Mesodermal cell (in vitro differentiated cells): ENCODE results near the gene SLC30A4.
A peak's percentile ranks its signal among the peaks of the same experiment; 100 is the strongest.

Experiments
- H3K27ac ChIP-seq: 2 replicates; pipeline ENCODE4 v1.7.0; 2013; ENCODE audit warnings: mild to moderate bottlenecking, low read depth, low read length, moderate library complexity; ENCODE audit not compliant: severe bottlenecking
- H3K36me3 ChIP-seq: 2 replicates; pipeline ENCODE4 v1.7.1; 2013; ENCODE audit warnings: mild to moderate bottlenecking, low read length, moderate library complexity; ENCODE audit not compliant: control insufficient read depth, insufficient read depth
- H3K4me1 ChIP-seq: one replicate; pipeline ENCODE4 v1.7.1; 2013; ENCODE audit warnings: mild to moderate bottlenecking, low read length; ENCODE audit not compliant: insufficient read depth, control insufficient read depth, poor library complexity, severe bottlenecking
- H3K4me3 ChIP-seq: 2 replicates; pipeline ENCODE4 v1.7.0; 2013; ENCODE audit warnings: low read length, control low read depth, mild to moderate bottlenecking; ENCODE audit not compliant: insufficient read depth, poor library complexity, severe bottlenecking; ENCODE audit errors: extremely low read depth
- H3K9me3 ChIP-seq: 2 replicates; pipeline ENCODE4 v1.7.1; 2013; ENCODE audit warnings: mild to moderate bottlenecking, low read length, moderate library complexity; ENCODE audit not compliant: control insufficient read depth
- WGBS, 2 experiments: methylation state at CpG; one replicate each; pipeline ENCODE4 v1.1.5; 2013; ENCODE audit warnings: missing lambda C conversion rate in 2 of 2; ENCODE audit not compliant: insufficient coverage in 2 of 2; 5-methylcytosine and 5-hydroxymethylcytosine counted together

The SLC30A4 gene

DNA sequence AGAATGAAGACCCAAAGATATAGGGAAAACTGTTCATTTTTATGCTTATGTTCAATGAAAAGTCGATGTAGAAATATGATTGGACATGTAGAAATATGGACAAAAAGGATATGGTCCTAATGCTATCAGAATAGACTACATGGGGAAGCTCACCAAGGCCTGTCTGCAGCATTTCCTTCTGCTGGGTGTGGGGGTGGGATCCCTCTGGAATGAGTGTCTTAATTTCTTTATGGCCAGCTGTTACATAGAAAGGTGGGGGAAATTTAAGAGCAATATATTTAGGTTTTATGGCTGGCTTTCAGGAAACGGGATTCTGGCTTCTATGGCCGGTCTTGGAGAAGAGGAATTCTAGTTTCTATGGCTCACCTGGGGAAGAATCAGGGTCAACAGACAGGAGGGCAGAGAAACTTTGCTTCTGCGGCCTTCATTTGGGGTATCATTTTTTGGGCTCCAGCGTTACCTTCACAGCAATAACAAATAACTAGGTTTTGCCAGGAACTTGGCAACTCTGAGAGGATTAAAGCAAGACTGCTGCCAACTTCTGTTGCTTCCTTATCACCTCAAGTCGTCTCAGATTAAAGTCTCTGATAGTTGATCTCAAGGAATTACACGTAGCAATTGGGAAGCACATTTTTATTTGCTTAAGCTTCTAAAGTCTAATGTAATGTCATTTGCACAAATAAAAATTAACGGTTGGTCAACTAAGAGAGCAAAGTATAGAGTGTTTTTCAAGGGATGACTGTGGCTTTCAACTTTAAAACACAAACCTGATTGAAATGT, 87.2 kb downstream of the SLC30A4 start:
- Histone ChIP-seq H3K36me3 (no peaks in the 10 kb centered on the region), H3K4me3 (no peak overlapping the region), H3K4me1 (no peaks in the 10 kb centered on the region), H3K9me3 (no peaks in the 10 kb centered on the region), H3K27ac (no peak overlapping the region)
- WGBS, 2 experiments: 80 to 92% methylated on average over 5 to 8 of the region's 8 CpGs

DNA sequence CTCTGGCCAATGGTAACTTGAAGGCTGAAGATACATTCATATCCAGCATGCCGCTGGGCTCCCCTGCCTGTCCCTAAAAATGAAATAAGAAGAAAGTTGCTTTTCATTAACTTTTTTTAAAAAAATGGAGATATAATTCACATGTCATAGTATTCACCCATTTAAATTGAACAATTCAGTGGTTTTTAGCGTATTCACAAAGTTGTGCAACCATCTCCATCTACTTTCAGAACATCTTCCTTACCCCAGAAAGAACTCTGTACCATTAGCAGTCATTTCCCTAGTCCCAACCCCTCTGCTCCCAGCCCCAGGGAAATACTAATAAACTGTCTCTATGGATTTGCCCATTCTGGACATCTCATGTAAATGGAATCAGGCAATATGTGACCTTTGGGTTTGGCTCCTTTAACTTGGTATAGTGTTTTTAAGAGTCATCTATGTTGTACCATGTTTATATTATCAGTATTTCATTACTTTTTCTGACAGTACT, 88.4 kb downstream of the SLC30A4 start:
- Histone ChIP-seq H3K27ac (no peak overlapping the region), H3K4me1 (no peaks in the 10 kb centered on the region), H3K36me3 (no peaks in the 10 kb centered on the region), H3K9me3 (no peaks in the 10 kb centered on the region), H3K4me3 (no peak overlapping the region)
- WGBS, 2 experiments: 67 to 100% methylated on average over 1 of the region's 2 CpGs

GRCh38 chr15:45431511-45431910, 91.0 kb downstream of the SLC30A4 start:
- no peak overlapping the region for H3K4me3 ChIP-seq
- no peaks in the 10 kb centered on the region for H3K4me1 ChIP-seq
- 40 to 89% methylated on average over 1 of the region's 2 CpGs for WGBS, 2 experiments
- H3K27ac ChIP-seq: no peak overlapping the region
- H3K36me3 ChIP-seq: no peaks in the 10 kb centered on the region
- no peaks in the 10 kb centered on the region for H3K9me3 ChIP-seq

- Histone ChIP-seq H3K4me1 (no peaks in the 10 kb centered on the region), H3K27ac (no peak overlapping the region), H3K4me3 (peak overlapping the region; percentile 25), H3K9me3 (no peaks in the 10 kb centered on the region), H3K36me3 (no peaks in the 10 kb centered on the region)
- 14 to 17% methylated on average over 55 of the region's 73 CpGs for WGBS, 2 experiments
Measured at GRCh38 chr15:45429941-45430792, 92.4 kb downstream of the SLC30A4 start.
